GM12891 (cell line): Measurements from ENCODE around the gene SMIM29.

Source experiments
- PAX5 ChIP-seq: IDR thresholded peaks from 2 replicates; pipeline ENCODE4 v1.6.1; 2011; ENCODE audit warnings: low read length, moderate library complexity, mild to moderate bottlenecking; ENCODE audit not compliant: insufficient read depth, severe bottlenecking
- POLR2A ChIP-seq: IDR thresholded peaks from 2 replicates; pipeline ENCODE4 v1.6.1; 2011; ENCODE audit warnings: low read depth, low read length, control low read depth
- POLR2AphosphoS5 ChIP-seq: IDR thresholded peaks from 2 replicates; pipeline ENCODE4 v1.6.1; 2011; ENCODE audit warnings: low read depth, low read length, control low read depth
- POU2F2 ChIP-seq: IDR thresholded peaks from 2 replicates; pipeline ENCODE4 v1.6.1; 2011; ENCODE audit warnings: low read depth, mild to moderate bottlenecking, control low read depth, low read length, moderate library complexity
- SPI1 ChIP-seq: IDR thresholded peaks from 2 replicates; pipeline ENCODE4 v1.6.1; 2011; ENCODE audit warnings: low read depth, low read length, control low read depth
- TAF1 ChIP-seq: IDR thresholded peaks from 2 replicates; pipeline ENCODE4 v1.6.1; 2011; ENCODE audit warnings: low read depth, low read length, control low read depth

- TF ChIP-seq POLR2AphosphoS5, result no peak
- no peak for TF ChIP-seq PAX5
- TF ChIP-seq POLR2A, result no peak
- TF ChIP-seq TAF1, result no peak
- TF ChIP-seq SPI1, result no peak
- no peak for TF ChIP-seq POU2F2
Observed at GRCh38 chr6:34196833-34197195, 52.0 kb downstream of the SMIM29 start.
